Fibroblast of mammary gland (primary cell): ENCODE measurements around the gene RHBDL2.

Experiments
- DNase-seq: peaks from one replicate; pipeline ENCODE4 v3.0.0-alpha.2; 2010; ENCODE audit warnings: low read depth
- H3K4me3 ChIP-seq: 2 replicates; pipeline ENCODE4 v1.5.1; 2011; ENCODE audit warnings: low read depth, mild to moderate bottlenecking, low read length, moderate library complexity; ENCODE audit not compliant: control insufficient read depth
- TF ChIP-seq, protein P1 (sequence below): conservative IDR thresholded peaks from 2 replicates; pipeline ENCODE4 v1.5.1; 2011; ENCODE audit warnings: low read depth, low read length, inconsistent platforms; ENCODE audit not compliant: control insufficient read depth, insufficient read depth

The RHBDL2 gene

GRCh38 chr1:38870996-38871395 is 70.6 kb downstream of the RHBDL2 start:
- DNase-seq, result no peak

DNA sequence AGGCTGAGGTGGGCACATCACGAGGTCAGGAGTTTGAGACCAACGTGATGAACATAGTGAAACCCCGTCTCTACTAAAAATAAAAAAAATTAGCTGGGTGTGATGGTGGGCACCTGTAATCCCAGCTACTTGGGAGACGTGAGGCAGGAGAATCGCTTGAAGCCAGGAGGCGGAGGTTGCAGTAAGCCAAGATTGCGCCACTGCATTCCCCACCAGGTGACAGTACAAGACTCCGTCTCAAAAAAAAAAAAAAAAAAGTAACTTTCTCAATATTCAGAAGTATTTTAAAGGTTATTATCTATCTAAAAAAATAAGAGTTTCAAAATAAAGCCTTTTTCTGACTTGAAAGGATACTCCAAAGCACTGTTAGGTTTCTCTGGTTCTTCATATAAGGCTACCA is 74.4 kb downstream of the RHBDL2 start:
- no peak for DNase-seq
- no peak overlapping the region for H3K4me3 ChIP-seq
- TF ChIP-seq, protein P1, sequence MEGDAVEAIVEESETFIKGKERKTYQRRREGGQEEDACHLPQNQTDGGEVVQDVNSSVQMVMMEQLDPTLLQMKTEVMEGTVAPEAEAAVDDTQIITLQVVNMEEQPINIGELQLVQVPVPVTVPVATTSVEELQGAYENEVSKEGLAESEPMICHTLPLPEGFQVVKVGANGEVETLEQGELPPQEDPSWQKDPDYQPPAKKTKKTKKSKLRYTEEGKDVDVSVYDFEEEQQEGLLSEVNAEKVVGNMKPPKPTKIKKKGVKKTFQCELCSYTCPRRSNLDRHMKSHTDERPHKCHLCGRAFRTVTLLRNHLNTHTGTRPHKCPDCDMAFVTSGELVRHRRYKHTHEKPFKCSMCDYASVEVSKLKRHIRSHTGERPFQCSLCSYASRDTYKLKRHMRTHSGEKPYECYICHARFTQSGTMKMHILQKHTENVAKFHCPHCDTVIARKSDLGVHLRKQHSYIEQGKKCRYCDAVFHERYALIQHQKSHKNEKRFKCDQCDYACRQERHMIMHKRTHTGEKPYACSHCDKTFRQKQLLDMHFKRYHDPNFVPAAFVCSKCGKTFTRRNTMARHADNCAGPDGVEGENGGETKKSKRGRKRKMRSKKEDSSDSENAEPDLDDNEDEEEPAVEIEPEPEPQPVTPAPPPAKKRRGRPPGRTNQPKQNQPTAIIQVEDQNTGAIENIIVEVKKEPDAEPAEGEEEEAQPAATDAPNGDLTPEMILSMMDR, result no peak

More at GRCh38 chr1:38870996-38871395, 70.6 kb downstream of the RHBDL2 start:
- H3K4me3 ChIP-seq, result no peak overlapping the region
- TF ChIP-seq, protein P1, result no peak

- TF ChIP-seq, protein P1, result peak; percentile 3
- no peak for DNase-seq
- no peak overlapping the region for H3K4me3 ChIP-seq
These were observed 76.4 kb downstream of the RHBDL2 start for GRCh38 chr1:38865112-38865715.

GRCh38 chr1:38860454-38860795 is 81.2 kb downstream of the RHBDL2 start:
- peak overlapping the region; percentile 97 for H3K4me3 ChIP-seq
- DNase-seq, result peak; percentile 11
- TF ChIP-seq, protein P1, result no peak

GRCh38 chr1:38859561-38860453 is 81.8 kb downstream of the RHBDL2 start, which contains the start of gene RRAGC:
Gene RRAGC, minus strand, starts transcription at chr1:38859772. Its CDS starts 126 bp downstream, at chr1:38859646.
- DNase-seq, result peak; percentile 96
- TF ChIP-seq, protein P1, result no peak
- peak within 1 kb of the TSS; percentile 97 for H3K4me3 ChIP-seq

GRCh38 chr1:38858833-38859560 is 82.6 kb downstream of the RHBDL2 start:
- peak overlapping the region; percentile 75 for H3K4me3 ChIP-seq
- DNase-seq, result peak; percentile 67
- TF ChIP-seq, protein P1, result no peak
